ENCODE data around the gene AP2A1. TPM values are rescaled to one million over a fixed set of nuclear protein-coding genes. Genes with fewer than 3 reads are reported as not detected.

The AP2A1 gene
- total RNA-seq, 1 experiment from 2014 or later, result 119 TPM

DNA sequence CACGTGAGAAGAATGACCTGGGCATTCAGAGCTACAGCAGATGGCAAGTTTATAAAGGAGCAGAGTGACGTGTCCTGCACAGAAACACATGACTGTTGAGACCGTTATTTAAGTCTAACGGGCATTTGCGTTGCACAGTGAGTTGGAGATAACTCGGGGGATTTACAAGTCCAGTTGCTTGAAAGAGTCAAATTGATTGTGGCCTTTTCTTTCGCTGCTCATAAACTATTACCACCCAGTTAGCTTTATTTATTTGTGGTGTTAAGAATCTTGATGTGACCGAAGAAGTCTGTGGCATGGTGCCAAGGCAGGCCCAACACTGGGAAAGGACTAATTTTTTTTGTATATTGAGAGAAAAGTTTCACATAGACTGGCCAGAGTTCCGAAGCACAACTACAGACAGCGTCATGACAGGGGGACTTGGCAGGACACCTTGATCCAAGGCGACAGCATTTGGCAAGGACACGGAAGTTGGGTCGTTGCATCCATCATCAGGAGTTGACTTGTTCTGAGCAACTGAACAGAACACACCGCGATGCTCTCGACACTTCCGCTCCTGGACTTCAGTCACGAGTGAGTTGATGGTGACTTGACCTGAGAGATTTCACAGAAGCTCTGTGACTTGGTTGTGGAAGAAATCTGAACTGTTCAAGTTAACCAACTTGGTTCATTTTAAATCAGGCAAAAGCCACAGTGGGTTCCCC, 72.2 kb downstream of the AP2A1 start:
- DNase-seq (ENCODE audit: low spot score) (no peak), ATAC-seq (no peak)
- ChIA-PET CTCF (interaction anchor here (0.7 kb wide), 1 partner anchor 24 kb away, joined by 3 read pairs; no protein-coding TSS in a partner anchor), POLR2A (interaction anchor here (0.6 kb wide), 1 partner anchor 331 kb away, joined by 6 read pairs; no protein-coding TSS in a partner anchor)
- TF ChIP-seq ZNF232 (CRISPR knock-in tag; IDR thresholded peaks at IDR 0.05), result no peak
- no peak for TF ChIP-seq NR1H2 (CRISPR knock-in tag; IDR thresholded peaks at IDR 0.05)
- no peak for TF ChIP-seq SP1 (CRISPR knock-in tag; conservative IDR thresholded peaks at IDR 0.05)
- TF ChIP-seq RORB (CRISPR knock-in tag; IDR thresholded peaks at IDR 0.05), result no peak
- TF ChIP-seq, protein P1, sequence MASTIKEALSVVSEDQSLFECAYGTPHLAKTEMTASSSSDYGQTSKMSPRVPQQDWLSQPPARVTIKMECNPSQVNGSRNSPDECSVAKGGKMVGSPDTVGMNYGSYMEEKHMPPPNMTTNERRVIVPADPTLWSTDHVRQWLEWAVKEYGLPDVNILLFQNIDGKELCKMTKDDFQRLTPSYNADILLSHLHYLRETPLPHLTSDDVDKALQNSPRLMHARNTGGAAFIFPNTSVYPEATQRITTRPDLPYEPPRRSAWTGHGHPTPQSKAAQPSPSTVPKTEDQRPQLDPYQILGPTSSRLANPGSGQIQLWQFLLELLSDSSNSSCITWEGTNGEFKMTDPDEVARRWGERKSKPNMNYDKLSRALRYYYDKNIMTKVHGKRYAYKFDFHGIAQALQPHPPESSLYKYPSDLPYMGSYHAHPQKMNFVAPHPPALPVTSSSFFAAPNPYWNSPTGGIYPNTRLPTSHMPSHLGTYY (CRISPR knock-in tag; IDR thresholded peaks at IDR 0.05), result no peak
- no peak for TF ChIP-seq JAZF1 (CRISPR knock-in tag; IDR thresholded peaks at IDR 0.05)
- TF ChIP-seq IRF2 (CRISPR knock-in tag; IDR thresholded peaks at IDR 0.05; ENCODE audit: borderline replicate concordance, low read depth), result no peak
- TF ChIP-seq, protein P2, sequence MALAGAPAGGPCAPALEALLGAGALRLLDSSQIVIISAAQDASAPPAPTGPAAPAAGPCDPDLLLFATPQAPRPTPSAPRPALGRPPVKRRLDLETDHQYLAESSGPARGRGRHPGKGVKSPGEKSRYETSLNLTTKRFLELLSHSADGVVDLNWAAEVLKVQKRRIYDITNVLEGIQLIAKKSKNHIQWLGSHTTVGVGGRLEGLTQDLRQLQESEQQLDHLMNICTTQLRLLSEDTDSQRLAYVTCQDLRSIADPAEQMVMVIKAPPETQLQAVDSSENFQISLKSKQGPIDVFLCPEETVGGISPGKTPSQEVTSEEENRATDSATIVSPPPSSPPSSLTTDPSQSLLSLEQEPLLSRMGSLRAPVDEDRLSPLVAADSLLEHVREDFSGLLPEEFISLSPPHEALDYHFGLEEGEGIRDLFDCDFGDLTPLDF (CRISPR knock-in tag; IDR thresholded peaks at IDR 0.05), result no peak
- TF ChIP-seq JUN (CRISPR knock-in tag; IDR thresholded peaks at IDR 0.05), result no peak
- no peak for TF ChIP-seq ZNF423 (CRISPR knock-in tag; IDR thresholded peaks at IDR 0.05)
- TF ChIP-seq, protein P3, sequence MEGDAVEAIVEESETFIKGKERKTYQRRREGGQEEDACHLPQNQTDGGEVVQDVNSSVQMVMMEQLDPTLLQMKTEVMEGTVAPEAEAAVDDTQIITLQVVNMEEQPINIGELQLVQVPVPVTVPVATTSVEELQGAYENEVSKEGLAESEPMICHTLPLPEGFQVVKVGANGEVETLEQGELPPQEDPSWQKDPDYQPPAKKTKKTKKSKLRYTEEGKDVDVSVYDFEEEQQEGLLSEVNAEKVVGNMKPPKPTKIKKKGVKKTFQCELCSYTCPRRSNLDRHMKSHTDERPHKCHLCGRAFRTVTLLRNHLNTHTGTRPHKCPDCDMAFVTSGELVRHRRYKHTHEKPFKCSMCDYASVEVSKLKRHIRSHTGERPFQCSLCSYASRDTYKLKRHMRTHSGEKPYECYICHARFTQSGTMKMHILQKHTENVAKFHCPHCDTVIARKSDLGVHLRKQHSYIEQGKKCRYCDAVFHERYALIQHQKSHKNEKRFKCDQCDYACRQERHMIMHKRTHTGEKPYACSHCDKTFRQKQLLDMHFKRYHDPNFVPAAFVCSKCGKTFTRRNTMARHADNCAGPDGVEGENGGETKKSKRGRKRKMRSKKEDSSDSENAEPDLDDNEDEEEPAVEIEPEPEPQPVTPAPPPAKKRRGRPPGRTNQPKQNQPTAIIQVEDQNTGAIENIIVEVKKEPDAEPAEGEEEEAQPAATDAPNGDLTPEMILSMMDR (IDR thresholded peaks at IDR 0.05), result no peak
- TF ChIP-seq, protein P4, sequence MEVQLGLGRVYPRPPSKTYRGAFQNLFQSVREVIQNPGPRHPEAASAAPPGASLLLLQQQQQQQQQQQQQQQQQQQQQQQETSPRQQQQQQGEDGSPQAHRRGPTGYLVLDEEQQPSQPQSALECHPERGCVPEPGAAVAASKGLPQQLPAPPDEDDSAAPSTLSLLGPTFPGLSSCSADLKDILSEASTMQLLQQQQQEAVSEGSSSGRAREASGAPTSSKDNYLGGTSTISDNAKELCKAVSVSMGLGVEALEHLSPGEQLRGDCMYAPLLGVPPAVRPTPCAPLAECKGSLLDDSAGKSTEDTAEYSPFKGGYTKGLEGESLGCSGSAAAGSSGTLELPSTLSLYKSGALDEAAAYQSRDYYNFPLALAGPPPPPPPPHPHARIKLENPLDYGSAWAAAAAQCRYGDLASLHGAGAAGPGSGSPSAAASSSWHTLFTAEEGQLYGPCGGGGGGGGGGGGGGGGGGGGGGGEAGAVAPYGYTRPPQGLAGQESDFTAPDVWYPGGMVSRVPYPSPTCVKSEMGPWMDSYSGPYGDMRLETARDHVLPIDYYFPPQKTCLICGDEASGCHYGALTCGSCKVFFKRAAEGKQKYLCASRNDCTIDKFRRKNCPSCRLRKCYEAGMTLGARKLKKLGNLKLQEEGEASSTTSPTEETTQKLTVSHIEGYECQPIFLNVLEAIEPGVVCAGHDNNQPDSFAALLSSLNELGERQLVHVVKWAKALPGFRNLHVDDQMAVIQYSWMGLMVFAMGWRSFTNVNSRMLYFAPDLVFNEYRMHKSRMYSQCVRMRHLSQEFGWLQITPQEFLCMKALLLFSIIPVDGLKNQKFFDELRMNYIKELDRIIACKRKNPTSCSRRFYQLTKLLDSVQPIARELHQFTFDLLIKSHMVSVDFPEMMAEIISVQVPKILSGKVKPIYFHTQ (CRISPR knock-in tag; IDR thresholded peaks at IDR 0.05), result no peak
- TF ChIP-seq, protein P5, sequence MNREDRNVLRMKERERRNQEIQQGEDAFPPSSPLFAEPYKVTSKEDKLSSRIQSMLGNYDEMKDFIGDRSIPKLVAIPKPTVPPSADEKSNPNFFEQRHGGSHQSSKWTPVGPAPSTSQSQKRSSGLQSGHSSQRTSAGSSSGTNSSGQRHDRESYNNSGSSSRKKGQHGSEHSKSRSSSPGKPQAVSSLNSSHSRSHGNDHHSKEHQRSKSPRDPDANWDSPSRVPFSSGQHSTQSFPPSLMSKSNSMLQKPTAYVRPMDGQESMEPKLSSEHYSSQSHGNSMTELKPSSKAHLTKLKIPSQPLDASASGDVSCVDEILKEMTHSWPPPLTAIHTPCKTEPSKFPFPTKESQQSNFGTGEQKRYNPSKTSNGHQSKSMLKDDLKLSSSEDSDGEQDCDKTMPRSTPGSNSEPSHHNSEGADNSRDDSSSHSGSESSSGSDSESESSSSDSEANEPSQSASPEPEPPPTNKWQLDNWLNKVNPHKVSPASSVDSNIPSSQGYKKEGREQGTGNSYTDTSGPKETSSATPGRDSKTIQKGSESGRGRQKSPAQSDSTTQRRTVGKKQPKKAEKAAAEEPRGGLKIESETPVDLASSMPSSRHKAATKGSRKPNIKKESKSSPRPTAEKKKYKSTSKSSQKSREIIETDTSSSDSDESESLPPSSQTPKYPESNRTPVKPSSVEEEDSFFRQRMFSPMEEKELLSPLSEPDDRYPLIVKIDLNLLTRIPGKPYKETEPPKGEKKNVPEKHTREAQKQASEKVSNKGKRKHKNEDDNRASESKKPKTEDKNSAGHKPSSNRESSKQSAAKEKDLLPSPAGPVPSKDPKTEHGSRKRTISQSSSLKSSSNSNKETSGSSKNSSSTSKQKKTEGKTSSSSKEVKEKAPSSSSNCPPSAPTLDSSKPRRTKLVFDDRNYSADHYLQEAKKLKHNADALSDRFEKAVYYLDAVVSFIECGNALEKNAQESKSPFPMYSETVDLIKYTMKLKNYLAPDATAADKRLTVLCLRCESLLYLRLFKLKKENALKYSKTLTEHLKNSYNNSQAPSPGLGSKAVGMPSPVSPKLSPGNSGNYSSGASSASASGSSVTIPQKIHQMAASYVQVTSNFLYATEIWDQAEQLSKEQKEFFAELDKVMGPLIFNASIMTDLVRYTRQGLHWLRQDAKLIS (CRISPR knock-in tag; IDR thresholded peaks at IDR 0.05; ENCODE audit: borderline replicate concordance), result no peak
- TF ChIP-seq NR2C2 (CRISPR knock-in tag; IDR thresholded peaks at IDR 0.05), result no peak
- no peak for TF ChIP-seq NFATC4 (CRISPR knock-in tag; IDR thresholded peaks at IDR 0.05)
- TF ChIP-seq GABPB1 (CRISPR knock-in tag; IDR thresholded peaks at IDR 0.05), result no peak
- no peak for TF ChIP-seq ZNF671 (CRISPR knock-in tag; IDR thresholded peaks at IDR 0.05)
- TF ChIP-seq, protein P6, sequence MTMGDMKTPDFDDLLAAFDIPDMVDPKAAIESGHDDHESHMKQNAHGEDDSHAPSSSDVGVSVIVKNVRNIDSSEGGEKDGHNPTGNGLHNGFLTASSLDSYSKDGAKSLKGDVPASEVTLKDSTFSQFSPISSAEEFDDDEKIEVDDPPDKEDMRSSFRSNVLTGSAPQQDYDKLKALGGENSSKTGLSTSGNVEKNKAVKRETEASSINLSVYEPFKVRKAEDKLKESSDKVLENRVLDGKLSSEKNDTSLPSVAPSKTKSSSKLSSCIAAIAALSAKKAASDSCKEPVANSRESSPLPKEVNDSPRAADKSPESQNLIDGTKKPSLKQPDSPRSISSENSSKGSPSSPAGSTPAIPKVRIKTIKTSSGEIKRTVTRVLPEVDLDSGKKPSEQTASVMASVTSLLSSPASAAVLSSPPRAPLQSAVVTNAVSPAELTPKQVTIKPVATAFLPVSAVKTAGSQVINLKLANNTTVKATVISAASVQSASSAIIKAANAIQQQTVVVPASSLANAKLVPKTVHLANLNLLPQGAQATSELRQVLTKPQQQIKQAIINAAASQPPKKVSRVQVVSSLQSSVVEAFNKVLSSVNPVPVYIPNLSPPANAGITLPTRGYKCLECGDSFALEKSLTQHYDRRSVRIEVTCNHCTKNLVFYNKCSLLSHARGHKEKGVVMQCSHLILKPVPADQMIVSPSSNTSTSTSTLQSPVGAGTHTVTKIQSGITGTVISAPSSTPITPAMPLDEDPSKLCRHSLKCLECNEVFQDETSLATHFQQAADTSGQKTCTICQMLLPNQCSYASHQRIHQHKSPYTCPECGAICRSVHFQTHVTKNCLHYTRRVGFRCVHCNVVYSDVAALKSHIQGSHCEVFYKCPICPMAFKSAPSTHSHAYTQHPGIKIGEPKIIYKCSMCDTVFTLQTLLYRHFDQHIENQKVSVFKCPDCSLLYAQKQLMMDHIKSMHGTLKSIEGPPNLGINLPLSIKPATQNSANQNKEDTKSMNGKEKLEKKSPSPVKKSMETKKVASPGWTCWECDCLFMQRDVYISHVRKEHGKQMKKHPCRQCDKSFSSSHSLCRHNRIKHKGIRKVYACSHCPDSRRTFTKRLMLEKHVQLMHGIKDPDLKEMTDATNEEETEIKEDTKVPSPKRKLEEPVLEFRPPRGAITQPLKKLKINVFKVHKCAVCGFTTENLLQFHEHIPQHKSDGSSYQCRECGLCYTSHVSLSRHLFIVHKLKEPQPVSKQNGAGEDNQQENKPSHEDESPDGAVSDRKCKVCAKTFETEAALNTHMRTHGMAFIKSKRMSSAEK (CRISPR knock-in tag; IDR thresholded peaks at IDR 0.05; ENCODE audit: borderline replicate concordance), result no peak
- Mint-ChIP-seq H3K27ac (no peak overlapping the region), H3K4me1 (no peaks in the 10 kb centered on the region), H3K9me3 (no peaks in the 10 kb centered on the region), H3K4me3 (no peak overlapping the region), H3K27me3 (ENCODE audit: low read depth) (no peaks in the 10 kb centered on the region), H3K36me3 (peaks cover 41% of the 10 kb centered on the region)
